ENCODE measurements around the gene SAG.

SAG gene

DNA sequence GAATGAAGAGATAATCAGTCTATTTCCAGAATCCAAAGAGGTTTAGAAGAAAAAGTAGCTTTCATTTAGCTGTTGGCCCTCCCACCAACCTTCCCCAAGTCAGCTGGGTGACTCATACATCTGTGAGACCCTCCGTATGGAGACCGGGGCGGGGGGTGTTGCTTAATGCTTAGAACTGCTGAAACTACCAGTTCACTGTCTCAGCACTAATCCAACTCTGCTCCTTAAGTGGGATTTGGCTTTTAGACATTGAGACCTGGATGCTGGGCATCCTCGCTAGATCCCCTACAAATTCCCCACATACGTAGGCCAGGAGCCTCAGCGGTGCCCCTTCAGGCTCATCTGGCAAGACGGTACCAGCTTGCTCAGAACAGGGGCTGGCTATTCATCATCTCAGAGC is at the start of gene SAG:
Gene SAG, plus strand, starts transcription at position 252 of the 400 bp plus-strand sequence. CDS start 1,374 bp downstream, outside the sequence.
- H3K36me3 Mint-ChIP-seq (ENCODE audit: low read depth) = no peaks in the 10 kb centered on the region
- H3K4me1 Mint-ChIP-seq (ENCODE audit: low read depth) = peaks cover 2% of the 10 kb centered on the region
- H3K27me3 Mint-ChIP-seq (ENCODE audit: low read depth) = peaks cover 10% of the 10 kb centered on the region
- H3K27ac Mint-ChIP-seq = no peak within 1 kb of the TSS
- no peak within 1 kb of the TSS for H3K4me3 Mint-ChIP-seq
- H3K9me3 Mint-ChIP-seq = no peaks in the 10 kb centered on the region

DNA sequence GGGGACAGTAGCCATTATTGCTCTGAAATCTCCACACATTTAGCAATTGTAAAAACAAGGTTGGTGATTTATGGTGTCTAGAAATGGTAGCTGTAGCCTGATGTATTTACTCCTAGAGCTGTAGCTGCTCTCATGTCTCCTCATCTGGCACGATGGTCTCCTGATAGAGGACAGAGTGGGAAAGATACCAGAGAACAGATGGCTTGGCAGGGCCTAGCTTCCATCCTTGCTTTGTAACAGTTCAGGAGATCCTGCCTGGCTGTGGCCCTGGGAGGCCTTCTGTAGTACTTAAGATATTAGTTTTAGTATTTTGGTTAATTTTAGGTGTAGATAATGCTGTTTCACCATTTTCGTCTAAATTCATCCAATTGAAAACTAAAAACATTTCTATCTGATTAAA is 49.4 kb upstream of the SAG start:
- peaks cover 69% of the 10 kb centered on the region for H3K36me3 Mint-ChIP-seq (ENCODE audit: low read depth)
- no peak overlapping the region for H3K4me3 Mint-ChIP-seq
- H3K27ac Mint-ChIP-seq = peak overlapping the region; percentile 45
- no peaks in the 10 kb centered on the region for H3K9me3 Mint-ChIP-seq
- no peaks in the 10 kb centered on the region for H3K27me3 Mint-ChIP-seq (ENCODE audit: low read depth)
- H3K4me1 Mint-ChIP-seq (ENCODE audit: low read depth) = peaks cover 63% of the 10 kb centered on the region

DNA sequence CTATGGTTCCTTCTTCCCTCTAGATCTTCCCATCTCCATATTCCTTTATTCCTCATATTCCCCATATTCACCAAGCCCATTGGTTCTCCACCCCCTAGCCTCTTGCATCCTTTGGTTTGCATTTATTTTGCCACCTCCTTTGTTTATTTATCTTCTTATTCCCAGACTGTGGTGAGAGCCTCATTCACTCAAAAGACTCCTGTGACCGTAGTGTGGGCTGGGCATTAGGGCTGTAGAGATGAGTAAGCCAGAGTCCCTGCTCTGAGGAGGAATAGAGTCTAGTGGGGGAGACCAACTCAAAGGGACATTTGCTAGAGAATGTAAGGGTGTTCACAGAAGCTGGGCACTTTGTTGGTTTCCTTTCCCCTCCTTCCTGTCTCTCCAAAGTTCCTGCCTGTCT is 47.9 kb upstream of the SAG start:
- H3K27ac Mint-ChIP-seq = peak overlapping the region; percentile 14
- H3K27me3 Mint-ChIP-seq (ENCODE audit: low read depth) = no peaks in the 10 kb centered on the region
- no peak overlapping the region for H3K4me3 Mint-ChIP-seq
- H3K4me1 Mint-ChIP-seq (ENCODE audit: low read depth) = peaks cover 60% of the 10 kb centered on the region
- no peaks in the 10 kb centered on the region for H3K9me3 Mint-ChIP-seq
- peaks cover 74% of the 10 kb centered on the region for H3K36me3 Mint-ChIP-seq (ENCODE audit: low read depth)

GRCh38 chr2:233260661-233261060 is 47.0 kb upstream of the SAG start:
- H3K27ac Mint-ChIP-seq = no peak overlapping the region
- no peaks in the 10 kb centered on the region for H3K27me3 Mint-ChIP-seq (ENCODE audit: low read depth)
- H3K9me3 Mint-ChIP-seq = no peaks in the 10 kb centered on the region
- peaks cover 69% of the 10 kb centered on the region for H3K36me3 Mint-ChIP-seq (ENCODE audit: low read depth)
- peaks cover 56% of the 10 kb centered on the region for H3K4me1 Mint-ChIP-seq (ENCODE audit: low read depth)
- no peak overlapping the region for H3K4me3 Mint-ChIP-seq

GRCh38 chr2:233261819-233262555 is 45.6 kb upstream of the SAG start:
- Mint-ChIP-seq H3K4me3 (no peak overlapping the region), H3K4me1 (ENCODE audit: low read depth) (peaks cover 60% of the 10 kb centered on the region), H3K27ac (peak overlapping the region; percentile 44), H3K36me3 (ENCODE audit: low read depth) (peaks cover 74% of the 10 kb centered on the region), H3K9me3 (no peaks in the 10 kb centered on the region), H3K27me3 (ENCODE audit: low read depth) (no peaks in the 10 kb centered on the region)

GRCh38 chr2:233262562-233262961 is 45.1 kb upstream of the SAG start:
- H3K27ac Mint-ChIP-seq = peak overlapping the region; percentile 44

DNA sequence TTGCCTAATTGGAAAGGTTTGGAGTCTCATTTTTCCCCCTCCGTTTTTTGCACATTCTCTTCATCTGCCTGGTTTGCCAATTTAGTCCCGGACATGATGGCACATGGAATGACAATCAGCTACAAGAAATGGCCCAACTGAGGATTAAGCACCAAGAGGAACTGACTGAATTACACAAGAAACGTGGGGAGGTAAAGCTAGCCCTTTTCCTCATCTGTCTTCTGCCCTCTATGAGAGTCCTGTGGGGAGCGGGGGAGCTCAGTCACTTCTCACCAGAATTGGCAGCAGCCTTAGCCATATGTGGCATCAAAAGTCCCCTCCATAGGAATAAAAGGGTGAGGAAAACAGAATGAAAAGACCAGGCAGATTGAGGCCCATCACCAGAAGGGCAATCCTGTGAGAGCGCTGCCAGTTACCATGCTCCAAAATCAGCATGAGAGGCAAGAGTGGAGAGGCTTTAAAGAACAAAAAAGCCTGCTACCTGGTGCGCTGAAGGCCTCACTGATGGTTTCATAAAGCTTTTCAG is 44.5 kb upstream of the SAG start:
- Mint-ChIP-seq H3K4me1 (ENCODE audit: low read depth) (peaks cover 68% of the 10 kb centered on the region), H3K36me3 (ENCODE audit: low read depth) (peaks cover 77% of the 10 kb centered on the region), H3K27ac (peak overlapping the region; percentile 33), H3K27me3 (ENCODE audit: low read depth) (no peaks in the 10 kb centered on the region), H3K9me3 (no peaks in the 10 kb centered on the region), H3K4me3 (no peak overlapping the region)

More at GRCh38 chr2:233262562-233262961, 45.1 kb upstream of the SAG start:
- H3K36me3 Mint-ChIP-seq (ENCODE audit: low read depth) = peaks cover 74% of the 10 kb centered on the region
- no peaks in the 10 kb centered on the region for H3K9me3 Mint-ChIP-seq
- H3K27me3 Mint-ChIP-seq (ENCODE audit: low read depth) = no peaks in the 10 kb centered on the region
- H3K4me1 Mint-ChIP-seq (ENCODE audit: low read depth) = peaks cover 65% of the 10 kb centered on the region
- no peak overlapping the region for H3K4me3 Mint-ChIP-seq

GRCh38 chr2:233264667-233265066 is 42.9 kb upstream of the SAG start:
- Mint-ChIP-seq H3K4me3 (no peak overlapping the region), H3K9me3 (no peaks in the 10 kb centered on the region), H3K36me3 (ENCODE audit: low read depth) (peaks cover 76% of the 10 kb centered on the region), H3K4me1 (ENCODE audit: low read depth) (peaks cover 72% of the 10 kb centered on the region), H3K27me3 (ENCODE audit: low read depth) (no peaks in the 10 kb centered on the region), H3K27ac (peak overlapping the region; percentile 62)

DNA sequence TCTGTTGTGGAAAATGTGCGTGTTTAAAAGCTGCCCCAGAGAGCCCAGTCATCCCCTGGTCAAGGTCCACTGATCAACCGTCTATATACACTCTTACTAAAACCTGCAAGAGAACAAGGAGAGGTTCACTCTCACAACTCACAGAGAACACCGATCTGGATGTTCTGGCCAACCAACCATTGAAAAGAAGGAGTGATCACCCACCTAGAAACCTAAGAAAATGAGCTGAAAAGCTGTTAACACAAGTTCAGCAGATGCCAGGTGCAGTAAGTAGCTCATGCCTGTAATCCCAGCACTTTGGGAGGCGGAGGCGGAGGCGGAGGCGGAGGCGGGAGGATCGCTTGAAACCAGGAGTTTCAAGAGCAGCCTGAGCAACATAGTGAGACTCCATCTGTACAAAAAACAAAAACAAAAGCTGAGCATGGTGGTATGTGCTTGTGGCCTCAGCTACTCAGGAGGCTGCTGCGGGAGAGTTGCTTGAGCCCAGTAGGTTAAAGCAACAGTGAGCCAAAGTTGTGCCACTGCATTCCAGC is 41.7 kb upstream of the SAG start:
- H3K36me3 Mint-ChIP-seq (ENCODE audit: low read depth) = peaks cover 76% of the 10 kb centered on the region
- H3K9me3 Mint-ChIP-seq = no peaks in the 10 kb centered on the region
- H3K4me3 Mint-ChIP-seq = no peak overlapping the region
- no peaks in the 10 kb centered on the region for H3K27me3 Mint-ChIP-seq (ENCODE audit: low read depth)
- H3K27ac Mint-ChIP-seq = peak overlapping the region; percentile 98
- H3K4me1 Mint-ChIP-seq (ENCODE audit: low read depth) = peaks cover 75% of the 10 kb centered on the region

DNA sequence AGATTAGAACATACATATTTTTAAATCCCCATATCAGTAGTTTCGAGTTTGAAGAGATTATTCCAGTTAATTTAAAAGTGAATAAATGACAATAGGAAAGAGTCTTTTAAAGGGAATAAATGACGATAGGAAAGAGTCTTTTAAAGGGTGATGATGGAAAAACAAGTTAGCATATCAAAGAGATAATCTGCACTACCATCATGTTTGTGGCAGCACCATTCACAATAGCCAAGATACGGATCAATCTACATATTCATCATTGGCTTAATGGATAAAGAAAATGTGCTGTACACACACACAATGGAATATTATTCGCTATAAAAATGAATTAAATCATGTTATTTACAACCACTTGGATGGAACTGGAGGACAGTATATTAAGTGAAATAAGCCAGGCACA is 41.1 kb upstream of the SAG start:
- H3K9me3 Mint-ChIP-seq = no peaks in the 10 kb centered on the region
- no peaks in the 10 kb centered on the region for H3K27me3 Mint-ChIP-seq (ENCODE audit: low read depth)
- peaks cover 73% of the 10 kb centered on the region for H3K36me3 Mint-ChIP-seq (ENCODE audit: low read depth)
- peaks cover 73% of the 10 kb centered on the region for H3K4me1 Mint-ChIP-seq (ENCODE audit: low read depth)
- peak overlapping the region; percentile 98 for H3K27ac Mint-ChIP-seq
- H3K4me3 Mint-ChIP-seq = no peak overlapping the region

- Mint-ChIP-seq H3K36me3 (ENCODE audit: low read depth) (peaks cover 72% of the 10 kb centered on the region), H3K9me3 (no peaks in the 10 kb centered on the region), H3K27me3 (ENCODE audit: low read depth) (no peaks in the 10 kb centered on the region), H3K4me3 (peak overlapping the region; percentile 75), H3K27ac (peak overlapping the region; percentile 98), H3K4me1 (ENCODE audit: low read depth) (peaks cover 70% of the 10 kb centered on the region)
These were observed 39.9 kb upstream of the SAG start for GRCh38 chr2:233267516-233268245.

DNA sequence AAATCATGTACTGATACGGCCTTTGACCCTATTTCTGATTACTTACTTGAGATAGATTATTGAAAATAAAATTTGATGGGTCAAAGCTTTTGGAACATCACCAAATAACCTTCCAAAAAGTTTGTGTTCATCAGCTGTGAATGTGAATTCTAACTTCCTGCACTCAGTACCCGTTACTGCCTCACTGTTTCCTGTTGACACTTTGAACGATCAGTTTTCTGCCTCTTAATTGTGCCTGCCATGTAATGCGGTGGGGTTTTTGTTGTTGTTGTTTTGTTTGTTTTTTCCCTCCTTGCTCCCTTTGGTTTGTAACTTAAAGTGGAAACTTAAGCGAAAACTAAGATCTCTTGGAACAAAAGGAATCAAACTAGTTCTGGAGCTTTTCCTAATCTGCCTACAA is 37.2 kb upstream of the SAG start:
- H3K4me3 Mint-ChIP-seq = peak overlapping the region; percentile 71
- peaks cover 81% of the 10 kb centered on the region for H3K36me3 Mint-ChIP-seq (ENCODE audit: low read depth)
- H3K9me3 Mint-ChIP-seq = no peaks in the 10 kb centered on the region
- H3K4me1 Mint-ChIP-seq (ENCODE audit: low read depth) = peaks cover 65% of the 10 kb centered on the region
- H3K27ac Mint-ChIP-seq = peak overlapping the region; percentile 98
- no peaks in the 10 kb centered on the region for H3K27me3 Mint-ChIP-seq (ENCODE audit: low read depth)

GRCh38 chr2:233270951-233271350 is 36.7 kb upstream of the SAG start:
- Mint-ChIP-seq H3K27ac (peak overlapping the region; percentile 98), H3K4me1 (ENCODE audit: low read depth) (peaks cover 62% of the 10 kb centered on the region), H3K27me3 (ENCODE audit: low read depth) (no peaks in the 10 kb centered on the region), H3K4me3 (peak overlapping the region; percentile 71), H3K36me3 (ENCODE audit: low read depth) (peaks cover 82% of the 10 kb centered on the region), H3K9me3 (no peaks in the 10 kb centered on the region)

- peaks cover 58% of the 10 kb centered on the region for H3K4me1 Mint-ChIP-seq (ENCODE audit: low read depth)
- H3K36me3 Mint-ChIP-seq (ENCODE audit: low read depth) = peaks cover 79% of the 10 kb centered on the region
- no peaks in the 10 kb centered on the region for H3K9me3 Mint-ChIP-seq
- H3K27me3 Mint-ChIP-seq (ENCODE audit: low read depth) = no peaks in the 10 kb centered on the region
- H3K4me3 Mint-ChIP-seq = peak overlapping the region; percentile 35
- H3K27ac Mint-ChIP-seq = peak overlapping the region; percentile 63
These were observed 35.9 kb upstream of the SAG start for GRCh38 chr2:233271693-233272092.

Measured in T-helper 1 cell treated with Interleukin-12 subunit alpha and Interleukin-12 subunit beta and Interleukin-4 antibody, amounts not matched to agents 30 μg/mL and 1 μg/mL, for 36 hours (primary cell).